ENCODE data around the gene SHB. TPM values are rescaled to one million over a fixed set of nuclear protein-coding genes. Genes with fewer than 3 reads are reported as not detected.

SHB gene
- total and polyA plus RNA-seq, 2 of the 13 experiments (the other 11 are each of a cell fraction or from before 2014, with no cell fraction given) = 19.4 to 20.7 TPM

GRCh38 chr9:37903647-37904444, 165.2 kb downstream of the SHB start, which contains the start of gene SLC25A51 (continued):
- TF ChIP-seq ZZZ3 (CRISPR knock-in tag; IDR thresholded peaks at IDR 0.05; ENCODE audit: borderline replicate concordance) (peak; percentile 79), SIN3A (IDR thresholded peaks at IDR 0.05; ENCODE audit: borderline replicate concordance, low read depth, low read length) (peak; percentile 95), CREM (IDR thresholded peaks at IDR 0.05) (peak; percentile 66), CREM (CRISPR knock-in tag; IDR thresholded peaks at IDR 0.05) (no peak), ZSCAN29 (CRISPR knock-in tag; conservative IDR thresholded peaks at IDR 0.05) (no peak; the same call in 1 of the 2 replicates), TAF1 (CRISPR knock-in tag; IDR thresholded peaks at IDR 0.05) (peak; percentile 70), MAZ (IDR thresholded peaks at IDR 0.05; ENCODE audit: borderline replicate concordance, low read depth, low read length) (peak; percentile 43; the same call in 1 of the 2 replicates), MAZ (CRISPR knock-in tag; IDR thresholded peaks at IDR 0.05; ENCODE audit: low read depth) (peak; percentile 91; the same call in 1 of the 2 replicates), SMARCE1 (IDR thresholded peaks at IDR 0.05; ENCODE audit: borderline replicate concordance) (no peak), SP5 (CRISPR knock-in tag; IDR thresholded peaks at IDR 0.05; ENCODE audit: borderline replicate concordance, low read depth) (peak; percentile 73), RBAK (CRISPR knock-in tag; IDR thresholded peaks at IDR 0.05) (no peak), ZNF484 (CRISPR knock-in tag; IDR thresholded peaks at IDR 0.05; ENCODE audit: borderline replicate concordance, low read depth) (0 out of 2 replicates have a peak, but pooled peaks have one; percentile 38), ZNF770 (CRISPR knock-in tag; IDR thresholded peaks at IDR 0.05) (peak; percentile 62), THAP9 (CRISPR knock-in tag; IDR thresholded peaks at IDR 0.05; ENCODE audit: borderline replicate concordance) (peak; percentile 67), ZNF615 (CRISPR knock-in tag; IDR thresholded peaks at IDR 0.05; ENCODE audit: borderline replicate concordance) (no peak), ZNF329 (CRISPR knock-in tag; IDR thresholded peaks at IDR 0.05; ENCODE audit: low read depth) (no peak), NFE2L1 (CRISPR knock-in tag; IDR thresholded peaks at IDR 0.05; ENCODE audit: borderline replicate concordance) (no peak), SIX1 (CRISPR knock-in tag; IDR thresholded peaks at IDR 0.05; ENCODE audit: borderline replicate concordance) (0 out of 2 replicates have a peak, but pooled peaks have one; percentile 27), NONO (IDR thresholded peaks at IDR 0.05) (no peak), NONO (CRISPR knock-in tag; conservative IDR thresholded peaks at IDR 0.05) (peak; percentile 98), FOXA3 (CRISPR knock-in tag; IDR thresholded peaks at IDR 0.05) (peak; percentile 69), POLR2G (IDR thresholded peaks at IDR 0.05; ENCODE audit: low read depth, low read length) (peak; percentile 85), TARDBP (CRISPR knock-in tag; IDR thresholded peaks at IDR 0.05) (peak; percentile 97)
- TF ChIP-seq, protein P1, sequence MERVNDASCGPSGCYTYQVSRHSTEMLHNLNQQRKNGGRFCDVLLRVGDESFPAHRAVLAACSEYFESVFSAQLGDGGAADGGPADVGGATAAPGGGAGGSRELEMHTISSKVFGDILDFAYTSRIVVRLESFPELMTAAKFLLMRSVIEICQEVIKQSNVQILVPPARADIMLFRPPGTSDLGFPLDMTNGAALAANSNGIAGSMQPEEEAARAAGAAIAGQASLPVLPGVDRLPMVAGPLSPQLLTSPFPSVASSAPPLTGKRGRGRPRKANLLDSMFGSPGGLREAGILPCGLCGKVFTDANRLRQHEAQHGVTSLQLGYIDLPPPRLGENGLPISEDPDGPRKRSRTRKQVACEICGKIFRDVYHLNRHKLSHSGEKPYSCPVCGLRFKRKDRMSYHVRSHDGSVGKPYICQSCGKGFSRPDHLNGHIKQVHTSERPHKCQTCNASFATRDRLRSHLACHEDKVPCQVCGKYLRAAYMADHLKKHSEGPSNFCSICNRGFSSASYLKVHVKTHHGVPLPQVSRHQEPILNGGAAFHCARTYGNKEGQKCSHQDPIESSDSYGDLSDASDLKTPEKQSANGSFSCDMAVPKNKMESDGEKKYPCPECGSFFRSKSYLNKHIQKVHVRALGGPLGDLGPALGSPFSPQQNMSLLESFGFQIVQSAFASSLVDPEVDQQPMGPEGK (CRISPR knock-in tag; IDR thresholded peaks at IDR 0.05) = peak; percentile 79

Data from HepG2 (cell line).